CD4-positive, CD25-positive, alpha-beta regulatory T cell (primary cell): Measurements from ENCODE around the gene RYR2. TPM values are rescaled to one million over a fixed set of nuclear protein-coding genes. Genes with fewer than 3 reads are reported as not detected.

Experiments used
- ATAC-seq, 2 donors: fragments of 150-1000 bp; cut with Tn5 transposase; one replicate each; pipeline ENCODE4 v1.10.0; 2021; ENCODE audit warnings: low read depth in 2 of 2, moderate number of reproducible peaks in 2 of 2, moderate library complexity in 1 of 2
- DNase-seq, 3 donors: peaks; one replicate each; pipeline versions ENCODE4 v3.0.0 to v3.0.0-alpha.2; 2012 to 2022; ENCODE audit warnings: mixed read lengths in 1 of 3
- H3K27ac ChIP-seq: one replicate; pipeline ENCODE4 v1.7.0; 2013; ENCODE audit warnings: mild to moderate bottlenecking, low read length; ENCODE audit not compliant: insufficient read depth, poor library complexity, severe bottlenecking
- H3K27me3 ChIP-seq: one replicate; pipeline ENCODE4 v1.7.0; 2013; ENCODE audit warnings: low read length; ENCODE audit not compliant: control insufficient read depth, insufficient read depth
- H3K36me3 ChIP-seq: one replicate; pipeline ENCODE4 v1.7.0; 2013; ENCODE audit warnings: mild to moderate bottlenecking, low read length, moderate library complexity; ENCODE audit not compliant: control insufficient read depth, insufficient read depth
- H3K4me1 ChIP-seq: 2 replicates; pipeline ENCODE4 v1.7.0; 2013; ENCODE audit warnings: mild to moderate bottlenecking, low read length; ENCODE audit not compliant: insufficient read depth, control insufficient read depth, poor library complexity, severe bottlenecking
- H3K4me3 ChIP-seq: one replicate; pipeline ENCODE4 v1.7.0; 2013; ENCODE audit warnings: low read depth, mild to moderate bottlenecking, low read length, moderate library complexity
- H3K9me3 ChIP-seq, 2 experiments: 1 replicate in 1 of 2; 2 replicates in 1 of 2; pipeline ENCODE4 v1.7.0; 2013; ENCODE audit warnings: low read length in 2 of 2, mild to moderate bottlenecking in 1 of 2, moderate library complexity in 1 of 2; ENCODE audit not compliant: control insufficient read depth in 2 of 2
- H3K27ac Mint-ChIP-seq, 3 donors: one replicate each; pipeline ENCODE4 v1.8.0; 2020 to 2022; ENCODE audit warnings: mild to moderate bottlenecking in 3 of 3, mixed read lengths in 3 of 3, moderate library complexity in 2 of 3
- H3K27me3 Mint-ChIP-seq: one replicate; pipeline ENCODE4 v1.8.0; 2022; ENCODE audit warnings: mild to moderate bottlenecking, mixed read lengths
- H3K36me3 Mint-ChIP-seq: one replicate; pipeline ENCODE4 v1.8.0; 2020; ENCODE audit warnings: mixed read lengths
- H3K4me1 Mint-ChIP-seq, 4 donors: one replicate each; pipeline ENCODE4 v1.8.0; 2020 to 2022; ENCODE audit warnings: mixed read lengths in 4 of 4, mild to moderate bottlenecking in 1 of 4
- H3K4me3 Mint-ChIP-seq, 4 donors: one replicate each; pipeline ENCODE4 v1.8.0; 2020 to 2022; ENCODE audit warnings: mild to moderate bottlenecking in 4 of 4, mixed read lengths in 4 of 4, moderate library complexity in 3 of 4
- H3K9me3 Mint-ChIP-seq, 7 donors: one replicate each; pipeline ENCODE4 v1.8.0; 2020 to 2022; ENCODE audit warnings: mixed read lengths in 7 of 7, mild to moderate bottlenecking in 3 of 7, moderate library complexity in 2 of 7
- polyA plus RNA-seq, 4 donors: library from polyadenylated mRNA; unstranded; fragments of 300-500 nt; fragmentation: Illumina TruSeq; gene quantifications; one replicate each; pipeline ENCODE4 v1.2.3, GENCODE V29; 2021
- total RNA-seq: library from RNA; stranded (reverse); gene quantifications from one replicate; pipeline ENCODE4 v1.2.3, GENCODE V29; 2022

RYR2 gene
- total and polyA plus RNA-seq, 5 donors from 2014 or later: 0.02 to 0.40 TPM; not detected in 3

- DNase-seq (no peak), ATAC-seq (no peak)
- no peak overlapping the region for H3K4me3 Mint-ChIP-seq
- no peaks in the 10 kb centered on the region for H3K27me3 Mint-ChIP-seq
- H3K9me3 ChIP-seq: no peaks in the 10 kb centered on the region
- peaks cover 0 to 5% (median 0%) of the 10 kb centered on the region in 7 donors for H3K9me3 Mint-ChIP-seq
- H3K36me3 ChIP-seq: no peaks in the 10 kb centered on the region
- H3K27ac Mint-ChIP-seq: no peak overlapping the region
- no peak overlapping the region for H3K4me3 ChIP-seq
- no peaks in the 10 kb centered on the region for H3K36me3 Mint-ChIP-seq
- no peaks in the 10 kb centered on the region for H3K4me1 ChIP-seq
- H3K27ac ChIP-seq: no peak overlapping the region
- no peaks in the 10 kb centered on the region for H3K27me3 ChIP-seq
- H3K4me1 Mint-ChIP-seq: no peaks in the 10 kb centered on the region
These were observed 429.4 kb downstream of the RYR2 start for GRCh38 chr1:237471377-237471776.

GRCh38 chr1:237471956-237472355 is 430.0 kb downstream of the RYR2 start:
- Histone ChIP-seq H3K27me3 (no peaks in the 10 kb centered on the region), H3K9me3 (no peaks in the 10 kb centered on the region), H3K4me3 (no peak overlapping the region), H3K27ac (no peak overlapping the region), H3K4me1 (no peaks in the 10 kb centered on the region), H3K36me3 (no peaks in the 10 kb centered on the region)
- no peak for DNase-seq
- no peak overlapping the region for H3K4me3 Mint-ChIP-seq
- no peak overlapping the region for H3K27ac Mint-ChIP-seq
- peaks cover 0 to 5% (median 1%) of the 10 kb centered on the region in 7 donors for H3K9me3 Mint-ChIP-seq
- no peaks in the 10 kb centered on the region for H3K36me3 Mint-ChIP-seq
- no peaks in the 10 kb centered on the region for H3K27me3 Mint-ChIP-seq
- no peaks in the 10 kb centered on the region for H3K4me1 Mint-ChIP-seq
- no peak for ATAC-seq

GRCh38 chr1:237473854-237474253 is 431.9 kb downstream of the RYR2 start:
- Histone ChIP-seq H3K27ac (no peak overlapping the region), H3K4me1 (no peaks in the 10 kb centered on the region), H3K36me3 (no peaks in the 10 kb centered on the region), H3K4me3 (no peak overlapping the region), H3K27me3 (no peaks in the 10 kb centered on the region), H3K9me3 (no peaks in the 10 kb centered on the region)
- no peak for ATAC-seq
- H3K36me3 Mint-ChIP-seq: no peaks in the 10 kb centered on the region
- no peaks in the 10 kb centered on the region for H3K4me1 Mint-ChIP-seq
- H3K4me3 Mint-ChIP-seq: no peak overlapping the region
- peaks cover 0 to 6% (median 0%) of the 10 kb centered on the region in 7 donors for H3K9me3 Mint-ChIP-seq
- no peak overlapping the region for H3K27ac Mint-ChIP-seq
- no peaks in the 10 kb centered on the region for H3K27me3 Mint-ChIP-seq
- no peak for DNase-seq

- no peak overlapping the region for H3K4me3 ChIP-seq
- no peaks in the 10 kb centered on the region for H3K27me3 ChIP-seq
- Mint-ChIP-seq H3K9me3 (peaks cover 0 to 5% (median 4%) of the 10 kb centered on the region in 7 donors), H3K4me3 (no peak overlapping the region), H3K27ac (no peak overlapping the region), H3K4me1 (no peaks in the 10 kb centered on the region), H3K27me3 (no peaks in the 10 kb centered on the region), H3K36me3 (no peaks in the 10 kb centered on the region)
- H3K36me3 ChIP-seq: no peaks in the 10 kb centered on the region
- no peak for DNase-seq
- ATAC-seq: no peak
- no peak overlapping the region for H3K27ac ChIP-seq
- no peaks in the 10 kb centered on the region for H3K4me1 ChIP-seq
- no peaks in the 10 kb centered on the region for H3K9me3 ChIP-seq
These were observed 436.1 kb downstream of the RYR2 start for GRCh38 chr1:237478082-237478481.

GRCh38 chr1:237478842-237479241 is 436.9 kb downstream of the RYR2 start:
- no peaks in the 10 kb centered on the region for H3K4me1 ChIP-seq
- no peak for ATAC-seq
- no peaks in the 10 kb centered on the region for H3K9me3 ChIP-seq
- no peaks in the 10 kb centered on the region for H3K4me1 Mint-ChIP-seq
- no peaks in the 10 kb centered on the region for H3K36me3 ChIP-seq
- no peaks in the 10 kb centered on the region for H3K36me3 Mint-ChIP-seq
- H3K9me3 Mint-ChIP-seq: peaks cover 0 to 5% (median 4%) of the 10 kb centered on the region in 7 donors
- H3K4me3 ChIP-seq: no peak overlapping the region
- no peaks in the 10 kb centered on the region for H3K27me3 Mint-ChIP-seq
- H3K4me3 Mint-ChIP-seq: no peak overlapping the region
- H3K27me3 ChIP-seq: no peaks in the 10 kb centered on the region
- DNase-seq: no peak
- H3K27ac Mint-ChIP-seq: no peak overlapping the region
- no peak overlapping the region for H3K27ac ChIP-seq

- peaks cover 0 to 11% (median 2%) of the 10 kb centered on the region in 7 donors for H3K9me3 Mint-ChIP-seq
- no peaks in the 10 kb centered on the region for H3K4me1 Mint-ChIP-seq
- H3K27me3 Mint-ChIP-seq: no peaks in the 10 kb centered on the region
- ATAC-seq (no peak), DNase-seq (no peak)
- Histone ChIP-seq H3K27ac (no peak overlapping the region), H3K4me1 (no peaks in the 10 kb centered on the region), H3K9me3 (no peaks in the 10 kb centered on the region), H3K36me3 (no peaks in the 10 kb centered on the region), H3K27me3 (no peaks in the 10 kb centered on the region), H3K4me3 (no peak overlapping the region)
- no peak overlapping the region for H3K4me3 Mint-ChIP-seq
- no peaks in the 10 kb centered on the region for H3K36me3 Mint-ChIP-seq
- H3K27ac Mint-ChIP-seq: no peak overlapping the region
These were observed 440.8 kb downstream of the RYR2 start for GRCh38 chr1:237482777-237483176.

- no peaks in the 10 kb centered on the region for H3K36me3 ChIP-seq
- no peaks in the 10 kb centered on the region for H3K9me3 ChIP-seq
- no peaks in the 10 kb centered on the region for H3K27me3 Mint-ChIP-seq
- no peaks in the 10 kb centered on the region for H3K27me3 ChIP-seq
- H3K4me3 ChIP-seq: no peak overlapping the region
- H3K9me3 Mint-ChIP-seq: peaks cover 0 to 3% (median 0%) of the 10 kb centered on the region in 7 donors
- H3K4me1 ChIP-seq: no peaks in the 10 kb centered on the region
- H3K4me1 Mint-ChIP-seq: no peaks in the 10 kb centered on the region
- DNase-seq (no peak), ATAC-seq (no peak)
- no peaks in the 10 kb centered on the region for H3K36me3 Mint-ChIP-seq
- no peak overlapping the region for H3K4me3 Mint-ChIP-seq
- H3K27ac Mint-ChIP-seq: no peak overlapping the region
- no peak overlapping the region for H3K27ac ChIP-seq
These were observed 450.4 kb downstream of the RYR2 start for GRCh38 chr1:237492359-237492758.

GRCh38 chr1:237500566-237500965 is 458.6 kb downstream of the RYR2 start:
- Histone ChIP-seq H3K9me3 (no peaks in the 10 kb centered on the region), H3K27me3 (no peaks in the 10 kb centered on the region), H3K4me3 (no peak overlapping the region), H3K4me1 (no peaks in the 10 kb centered on the region), H3K27ac (no peak overlapping the region), H3K36me3 (no peaks in the 10 kb centered on the region)
- Mint-ChIP-seq H3K4me1 (no peaks in the 10 kb centered on the region), H3K4me3 (no peak overlapping the region), H3K9me3 (peaks cover 0 to 2% (median 0%) of the 10 kb centered on the region in 7 donors), H3K27ac (no peak overlapping the region), H3K27me3 (no peaks in the 10 kb centered on the region), H3K36me3 (no peaks in the 10 kb centered on the region)
- DNase-seq: no peak
- no peak for ATAC-seq
